ENCODE results near the gene UBL4B. TPM values are rescaled to one million over a fixed set of nuclear protein-coding genes. Genes with fewer than 3 reads are reported as not detected.

Gene UBL4B
- total and polyA plus RNA-seq, 8 donors, result not detected

- no peak overlapping the region for H3K4me3 ChIP-seq
- no peaks in the 10 kb centered on the region for H3K9me3 ChIP-seq
- H3K36me3 ChIP-seq, result no peaks in the 10 kb centered on the region
- ATAC-seq (no peak), FAIRE-seq (no peak), DNase-seq (no peak)
- peaks cover 0 to 4% (median 0%) of the 10 kb centered on the region in 4 donors for H3K27me3 ChIP-seq
- intact Hi-C loops (cut with DNase I), result no loop called here
- TF ChIP-seq CTCF (IDR thresholded peaks at IDR 0.05), result no peak
- no peaks in the 10 kb centered on the region for H3K4me1 ChIP-seq
- H3K27ac ChIP-seq, result no peak overlapping the region
- WGBS, 2 donors, result 42 to 49% methylated on average over 10 of the region's 10 CpGs
Observed at GRCh38 chr1:110135666-110136065, 23.4 kb downstream of the UBL4B start.

GRCh38 chr1:110136911-110137310 is 24.7 kb downstream of the UBL4B start:
- peak in 2 of 4 donors; percentile 76 to 78 for ATAC-seq
- Histone ChIP-seq H3K27ac (no peak overlapping the region), H3K4me3 (no peak overlapping the region), H3K27me3 (peaks cover 0 to 4% (median 0%) of the 10 kb centered on the region in 4 donors), H3K4me1 (no peaks in the 10 kb centered on the region), H3K9me3 (no peaks in the 10 kb centered on the region), H3K36me3 (no peaks in the 10 kb centered on the region)
- DNase-seq, result peak in 2 of 6 donors; percentile 15 to 28
- 6 to 8% methylated on average over 7 of the region's 7 CpGs for WGBS, 2 donors
- TF ChIP-seq CTCF (IDR thresholded peaks at IDR 0.05), result no peak
- FAIRE-seq, result no peak
- intact Hi-C loops (cut with DNase I), result no loop called here

- no peak for TF ChIP-seq CTCF (IDR thresholded peaks at IDR 0.05)
Observed at GRCh38 chr1:110138956-110139355, 26.7 kb downstream of the UBL4B start.

GRCh38 chr1:110144366-110144765 is 32.1 kb downstream of the UBL4B start:
- Histone ChIP-seq H3K4me1 (no peaks in the 10 kb centered on the region), H3K9me3 (no peaks in the 10 kb centered on the region), H3K4me3 (no peak overlapping the region), H3K27me3 (peaks cover 0 to 7% (median 0%) of the 10 kb centered on the region in 4 donors), H3K27ac (no peak overlapping the region), H3K36me3 (no peaks in the 10 kb centered on the region)
- no peak for ATAC-seq
- no peak for FAIRE-seq
- intact Hi-C loops (cut with DNase I), result no loop called here
- no peak for DNase-seq
- WGBS, 2 donors, result 44 to 47% methylated on average over 3 of the region's 3 CpGs
- TF ChIP-seq CTCF (IDR thresholded peaks at IDR 0.05), result no peak

More at GRCh38 chr1:110138956-110139355, 26.7 kb downstream of the UBL4B start:
- H3K36me3 ChIP-seq, result no peaks in the 10 kb centered on the region
- no peaks in the 10 kb centered on the region for H3K9me3 ChIP-seq
- no peak for DNase-seq
- H3K4me1 ChIP-seq, result no peaks in the 10 kb centered on the region
- no peak for ATAC-seq
- no peak overlapping the region for H3K27ac ChIP-seq
- FAIRE-seq, result no peak
- 65 to 79% methylated on average over 3 of the region's 3 CpGs for WGBS, 2 donors
- no peak overlapping the region for H3K4me3 ChIP-seq
- peaks cover 0 to 9% (median 0%) of the 10 kb centered on the region in 4 donors for H3K27me3 ChIP-seq
- intact Hi-C loops (cut with DNase I), result no loop called here

- no peak for TF ChIP-seq CTCF (IDR thresholded peaks at IDR 0.05)
- FAIRE-seq, result no peak
- Histone ChIP-seq H3K27me3 (peaks cover 0 to 23% (median 4%) of the 10 kb centered on the region in 4 donors), H3K27ac (no peak overlapping the region), H3K4me3 (no peak overlapping the region), H3K36me3 (no peaks in the 10 kb centered on the region), H3K9me3 (no peaks in the 10 kb centered on the region), H3K4me1 (peaks cover 0 to 9% (median 0%) of the 10 kb centered on the region in 3 donors)
- no peak for DNase-seq
- ATAC-seq, result no peak
- intact Hi-C loops (cut with DNase I), result no loop called here
- WGBS, 2 donors, result 35% methylated on average over 4 of the region's 4 CpGs
Observed at GRCh38 chr1:110148961-110149360, 36.7 kb downstream of the UBL4B start.

Measured in pancreas (tissue), 10 donors.